ENCODE data around the gene FCAMR. TPM values are rescaled to one million over a fixed set of nuclear protein-coding genes. Genes with fewer than 3 reads are reported as not detected.

The FCAMR gene
- total and polyA plus RNA-seq, 2 donors (not counting 3 experiments of a cell fraction or from before 2014, with no cell fraction given): not detected

GRCh38 chr1:206945779-206946178 lies 24.5 kb downstream of the FCAMR start:
- Histone ChIP-seq H3K27me3 (ENCODE audit: control insufficient read depth in 2 of 2, insufficient read depth in 2 of 2, low read length in 2 of 2) (no peaks in the 10 kb centered on the region), H3K9me3 (replicated peaks; ENCODE audit: control insufficient read depth, insufficient read depth, low read length) (no peaks in the 10 kb centered on the region), H4K20me1 (replicated peaks; ENCODE audit: control insufficient read depth, extremely low read depth, insufficient read depth, low read length) (no peaks in the 10 kb centered on the region), H2AFZ (ENCODE audit: low read depth, low read length) (no peak overlapping the region), H3K27ac (ENCODE audit: insufficient read depth, low read depth, low read length) (no peak overlapping the region), H3K4me1 (ENCODE audit: control insufficient read depth, extremely low read depth, insufficient read depth, low read length) (no peaks in the 10 kb centered on the region), H3K4me3 (replicated peaks in 1 of 3; ENCODE audit: insufficient read depth in 1 of 3, low read depth in 1 of 3, low read length in 3 of 3) (no peak overlapping the region), H3K9ac (replicated peaks; ENCODE audit: extremely low read depth, insufficient read depth, low read length) (no peak overlapping the region), H3K79me2 (ENCODE audit: control insufficient read depth, insufficient read depth, low read length) (no peaks in the 10 kb centered on the region), H3K36me3 (ENCODE audit: control insufficient read depth in 2 of 2, extremely low read depth in 1 of 2, insufficient read depth in 2 of 2, low read length in 2 of 2) (no peaks in the 10 kb centered on the region), H3K4me2 (ENCODE audit: insufficient read depth, low read length) (no peak overlapping the region), H3K9me1 (replicated peaks; ENCODE audit: control insufficient read depth, extremely low read depth, insufficient read depth, low read length) (no peaks in the 10 kb centered on the region)
- ChIA-PET POLR2A (no interaction called here), CTCF (interaction anchor here (1.9 kb wide), 1 partner anchor 33 kb away, joined by 6 read pairs; no protein-coding TSS in a partner anchor)
- BruUV-seq (replicated peaks): no TSS peak
- DNase-seq (ENCODE audit: low read depth, low spot score) (no peak), FAIRE-seq (no peak)
- TF ChIP-seq POLR2A (IDR thresholded peaks at IDR 0.05; ENCODE audit: low read depth, low read length) (no peak), MAX (IDR thresholded peaks at IDR 0.05; ENCODE audit: insufficient read depth, insufficient read length) (no peak), GATA2 (IDR thresholded peaks at IDR 0.05; ENCODE audit: insufficient read depth, insufficient read length, low read depth, low read length) (no peak), MYC (IDR thresholded peaks at IDR 0.05; ENCODE audit: low read depth, low read length) (no peak), FOS (IDR thresholded peaks at IDR 0.05; ENCODE audit: borderline replicate concordance, insufficient read depth, low read length) (no peak), JUN (IDR thresholded peaks at IDR 0.05; ENCODE audit: borderline replicate concordance, insufficient read depth, insufficient read length, low read depth) (no peak), EZH2 (IDR thresholded peaks at IDR 0.05; ENCODE audit: borderline replicate concordance, low read depth, low read length, severe bottlenecking) (no peak), CTCF (IDR thresholded peaks at IDR 0.05; ENCODE audit: extremely low read depth in 1 of 2, insufficient read depth in 1 of 2, low read depth in 1 of 2, low read length in 2 of 2) (no peak), POLR2AphosphoS5 (IDR thresholded peaks at IDR 0.05; ENCODE audit: insufficient read depth, low read depth, low read length) (no peak)
- intact Hi-C loops (cut with micrococcal nuclease) (no loop called here), dilution Hi-C loops (cut with MboI; ENCODE audit: extremely low pct_ligation_motif_present, low sequenced_read_pairs) (no loop called here)

Measured in endothelial cell of umbilical vein (primary cell).